ENCODE results near the gene FDXACB1.

FDXACB1 gene

DNA sequence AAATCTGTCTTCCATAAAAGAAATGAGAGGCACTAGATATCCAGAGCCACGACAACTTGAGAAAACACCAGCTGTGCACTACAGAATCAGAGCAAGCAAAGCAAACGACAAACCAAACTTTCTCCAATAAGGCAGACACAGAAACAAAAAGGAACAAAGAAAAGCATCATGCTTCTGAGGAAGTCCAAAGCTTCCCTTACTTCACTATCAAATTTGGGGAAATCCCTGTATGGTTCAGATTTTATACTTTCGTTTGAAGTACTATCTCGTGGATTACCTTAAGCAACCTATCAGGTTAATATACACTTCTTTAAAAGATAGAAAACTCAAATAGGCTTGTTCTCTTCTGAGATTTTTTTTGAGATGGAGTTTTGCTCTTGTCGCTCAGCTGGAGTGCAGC, 35.3 kb downstream of the FDXACB1 start:
- DNase-seq, result no peak

- peak; percentile 81 for DNase-seq
Observed at GRCh38 chr11:111841370-111842053, 37.5 kb downstream of the FDXACB1 start.

GRCh38 chr11:111840143-111840542, 38.8 kb downstream of the FDXACB1 start:
- DNase-seq, result no peak

DNA sequence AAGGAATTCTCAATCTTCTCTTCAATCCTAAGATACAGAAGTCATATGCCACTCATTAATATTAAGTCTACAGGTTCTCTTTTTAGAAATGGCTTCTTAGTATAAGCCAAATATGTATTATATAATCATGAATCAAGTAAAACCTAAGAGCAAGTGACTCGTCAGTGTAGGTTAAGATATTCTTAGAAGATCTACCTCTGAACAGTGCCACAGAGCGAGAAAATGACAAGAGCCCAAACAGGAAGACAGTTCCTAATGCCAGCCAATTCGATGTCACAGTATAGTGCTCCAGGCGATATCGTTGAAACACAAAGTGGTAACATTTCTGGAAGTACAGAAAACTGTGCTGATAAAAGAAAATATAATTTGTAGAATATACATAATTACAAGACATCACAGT, 40.9 kb downstream of the FDXACB1 start:
- no peak for DNase-seq

DNA sequence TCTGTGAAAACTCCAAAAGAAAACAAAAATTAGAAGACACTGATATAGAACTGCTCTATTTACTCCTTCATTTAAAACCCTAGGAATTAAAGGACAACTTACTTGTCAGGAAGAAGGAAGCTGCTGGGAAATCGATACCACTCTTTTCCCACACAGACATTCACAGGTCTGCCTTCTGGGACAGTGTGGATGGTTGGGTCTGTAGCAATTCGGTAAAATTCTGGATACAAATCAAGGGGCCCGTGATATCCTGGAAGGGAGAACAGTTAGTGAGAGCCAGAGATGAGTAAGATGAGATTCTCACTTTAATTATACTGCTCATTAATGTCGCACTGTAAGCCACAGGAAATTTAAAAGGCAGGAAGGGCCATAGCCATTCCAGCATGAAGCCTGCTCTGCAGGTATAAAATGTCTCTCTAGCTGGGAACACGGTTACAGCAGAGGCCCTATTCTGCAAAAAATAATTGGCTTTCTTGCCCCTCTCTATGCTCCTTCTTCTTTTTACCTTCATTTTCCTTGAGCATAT, 41.5 kb downstream of the FDXACB1 start:
- DNase-seq, result no peak

- DNase-seq, result no peak
Observed at GRCh38 chr11:111836721-111837120, 42.2 kb downstream of the FDXACB1 start.

DNA sequence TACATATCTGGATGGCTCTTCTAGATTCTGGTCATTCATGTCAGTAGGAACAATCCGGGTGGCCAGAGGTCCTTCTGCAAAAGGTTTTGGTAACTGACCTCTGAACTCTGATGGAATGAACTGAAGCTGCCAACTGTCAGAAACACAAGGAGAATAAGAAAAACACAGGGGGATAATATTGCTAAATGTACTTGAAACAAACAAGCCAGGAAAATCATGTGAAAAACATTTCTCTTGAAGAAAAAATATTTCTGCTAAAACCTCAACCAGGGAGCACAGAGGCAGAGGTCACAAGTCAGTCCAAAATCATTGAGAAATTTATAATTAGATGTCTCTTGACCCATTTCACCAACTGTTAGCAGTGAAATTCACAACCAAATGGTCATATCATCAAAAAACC, 42.8 kb downstream of the FDXACB1 start:
- DNase-seq, result no peak

- no peak for DNase-seq
Observed at GRCh38 chr11:111835665-111836064, 43.3 kb downstream of the FDXACB1 start.

- no peak for DNase-seq
Observed at GRCh38 chr11:111834432-111835163, 44.4 kb downstream of the FDXACB1 start.

- DNase-seq, result peak; percentile 19
Observed at GRCh38 chr11:111833524-111833923, 45.4 kb downstream of the FDXACB1 start.

GRCh38 chr11:111829185-111829968, 49.6 kb downstream of the FDXACB1 start:
- peak; percentile 39 for DNase-seq

DNA sequence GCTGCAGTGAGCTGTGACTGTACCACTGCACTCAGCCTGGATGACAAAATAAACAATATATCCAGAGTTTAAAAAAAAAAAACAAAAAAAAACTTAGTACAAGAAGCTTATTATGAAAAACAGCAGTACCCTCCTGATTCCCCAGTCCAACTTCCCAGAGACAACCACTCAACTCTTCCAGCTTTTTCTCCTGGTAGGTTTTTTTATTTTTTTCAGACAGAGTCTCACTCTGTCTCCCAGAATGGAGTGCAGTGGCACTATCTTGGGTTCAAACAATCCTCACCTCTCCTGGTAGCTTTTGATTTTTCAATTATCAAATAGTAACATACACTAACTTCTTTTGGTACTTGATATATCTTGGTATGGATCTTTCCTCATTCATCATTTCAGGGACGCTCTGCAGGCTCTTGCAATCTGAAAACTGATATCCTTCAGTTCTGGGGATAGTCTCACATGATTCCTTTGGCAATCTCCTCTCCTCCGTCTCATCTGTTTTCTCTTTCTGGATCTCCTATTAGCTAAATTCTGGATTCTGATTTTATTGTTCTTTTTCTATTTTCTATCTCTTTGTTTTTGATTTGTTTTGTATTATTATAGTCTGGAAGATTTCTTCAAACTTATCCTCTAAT, 52.5 kb downstream of the FDXACB1 start:
- no peak for DNase-seq
